DMS153 treated with DMSO at 0.1 percent for 48 hours (cell line): ENCODE data around the gene HMG20B.
"Not testable (repeated sequence)": the region's sequence is repeated elsewhere in the genome, so short reads cannot be mapped to it uniquely, and the experiment has no call there.

ENCODE experiments used
- DNase-seq: peaks from one replicate; lab custom pipeline; 2025; ENCODE audit not compliant: unreplicated experiment; lab: John Stamatoyannopoulos, UW

Gene HMG20B

DNA sequence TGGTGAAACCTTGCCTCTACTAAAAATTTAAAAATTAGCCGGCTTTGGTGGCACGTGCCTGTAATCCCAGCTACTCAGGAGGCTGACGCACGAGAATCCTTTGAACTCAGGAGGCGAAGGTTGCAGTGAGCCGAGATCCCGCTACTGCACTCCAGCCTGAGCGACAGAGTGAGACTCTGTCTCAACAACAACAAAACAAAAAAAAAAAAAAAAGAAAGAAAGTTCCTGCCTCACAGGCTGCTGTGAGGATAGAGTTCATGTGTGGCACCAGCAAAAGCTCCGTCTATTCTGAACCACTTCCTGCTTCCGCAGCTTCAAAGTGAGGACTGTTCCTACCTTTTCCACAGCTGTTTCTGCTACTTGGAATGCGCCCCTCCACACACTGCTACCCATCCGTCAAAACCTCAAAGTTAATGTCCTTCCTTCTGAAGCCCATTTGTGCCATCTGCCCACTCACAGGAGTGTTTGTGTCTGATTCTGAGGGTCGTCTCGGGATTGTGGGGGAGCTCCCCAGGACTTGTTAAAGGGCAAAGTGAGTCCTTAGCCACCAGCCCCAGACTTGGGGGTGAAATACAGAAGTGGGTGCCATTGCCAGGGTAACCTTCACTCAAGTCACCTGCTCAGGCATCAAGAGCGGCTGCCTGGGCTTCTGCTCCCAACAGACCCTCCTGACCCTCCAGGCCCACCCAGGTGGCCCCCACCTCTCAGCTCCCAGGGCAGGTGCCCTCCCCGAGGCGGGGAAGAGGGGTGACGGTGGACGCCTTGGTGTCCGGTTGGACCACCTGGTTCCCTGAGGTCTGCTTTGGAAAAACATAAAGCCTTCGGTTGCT is 18.3 kb upstream of the HMG20B start:
- no peak for DNase-seq

DNA sequence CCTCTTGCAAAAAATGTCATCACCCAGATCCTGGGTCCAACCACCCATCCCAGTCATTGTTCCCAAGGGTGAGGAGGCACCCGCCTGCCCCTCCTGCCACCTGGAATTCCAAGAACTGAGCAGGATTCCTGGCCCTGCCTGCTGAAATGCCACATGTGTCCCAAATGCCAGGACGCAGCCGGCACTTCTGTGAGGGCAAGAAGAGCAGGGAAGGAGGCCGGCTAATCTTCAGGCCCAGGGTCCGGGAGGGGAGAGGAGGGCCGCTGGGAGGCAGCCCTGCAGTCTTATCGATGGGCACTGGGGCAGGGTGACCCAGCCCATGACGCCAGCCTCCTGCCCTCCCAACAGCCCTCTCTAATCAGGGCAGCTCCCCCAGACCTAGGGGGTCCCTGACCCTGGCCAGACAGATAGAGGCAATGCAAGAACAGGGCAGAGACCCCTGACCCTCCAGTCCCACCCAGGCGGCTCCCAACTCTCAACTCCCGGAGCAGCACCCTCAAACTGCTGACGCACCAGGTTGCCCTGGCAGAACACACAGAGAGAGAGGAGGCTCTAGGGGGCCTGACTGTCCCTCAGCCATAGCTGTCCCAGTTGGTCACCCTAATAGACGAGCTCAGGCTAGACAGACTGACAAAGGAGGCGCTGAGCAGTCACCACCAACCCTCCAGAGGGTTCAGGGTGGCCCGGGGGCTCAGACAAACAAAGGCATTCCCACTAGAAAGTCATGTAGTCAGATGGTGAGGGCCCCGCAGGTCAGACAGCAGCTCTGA is 16.9 kb upstream of the HMG20B start:
- no peak for DNase-seq

DNA sequence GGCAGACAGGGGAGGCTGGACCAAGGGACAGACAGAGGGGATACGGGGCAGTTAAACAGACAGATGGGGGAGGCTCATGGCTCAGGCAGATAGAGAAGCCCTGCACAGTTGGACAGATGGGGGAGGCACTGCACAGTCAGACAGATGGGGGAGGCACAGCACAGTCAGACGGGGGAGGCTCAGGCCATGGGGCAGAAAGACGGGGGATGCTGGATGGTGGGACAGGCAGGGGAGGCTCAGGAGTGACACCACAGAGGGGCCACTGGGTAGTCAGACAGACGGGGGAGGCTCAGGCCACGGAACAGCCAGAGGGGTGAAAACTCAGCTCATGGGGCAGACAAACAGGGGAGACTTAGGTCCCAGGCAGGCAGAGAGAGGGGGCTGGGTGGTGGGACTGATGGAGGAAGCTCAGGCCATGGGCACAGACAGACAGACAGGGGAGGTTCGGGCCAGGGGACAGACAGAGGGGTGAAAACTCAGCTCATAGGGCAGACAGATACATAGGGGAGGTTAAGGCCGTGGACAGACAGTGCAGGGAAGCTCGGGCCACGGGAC is 16.2 kb upstream of the HMG20B start:
- DNase-seq, result no peak

DNA sequence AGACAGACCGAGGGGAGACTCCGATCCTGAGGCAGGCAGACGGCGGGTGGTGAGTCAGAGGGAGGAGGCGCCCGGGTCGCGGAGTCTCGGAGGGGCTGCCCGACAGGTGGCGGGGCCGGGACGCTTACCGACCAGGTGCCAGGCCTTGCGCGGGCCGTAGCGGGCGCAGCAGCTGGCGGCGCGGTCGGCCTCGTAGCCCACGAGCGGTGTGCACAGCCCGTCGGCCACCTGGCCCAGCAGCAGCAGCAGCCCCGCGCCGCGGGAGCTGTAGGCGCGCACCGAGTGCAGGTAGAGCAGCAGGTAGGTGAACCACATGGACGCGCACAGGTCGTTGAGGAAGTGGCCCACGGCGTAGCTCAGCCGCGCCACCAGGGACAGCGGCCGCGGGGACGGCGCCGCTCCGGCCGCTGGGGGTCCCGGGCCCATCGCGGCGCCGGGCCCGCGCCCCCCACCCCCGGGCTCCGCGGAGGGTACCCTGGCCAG is 15.7 kb upstream of the HMG20B start:
- DNase-seq, result no peak

DNA sequence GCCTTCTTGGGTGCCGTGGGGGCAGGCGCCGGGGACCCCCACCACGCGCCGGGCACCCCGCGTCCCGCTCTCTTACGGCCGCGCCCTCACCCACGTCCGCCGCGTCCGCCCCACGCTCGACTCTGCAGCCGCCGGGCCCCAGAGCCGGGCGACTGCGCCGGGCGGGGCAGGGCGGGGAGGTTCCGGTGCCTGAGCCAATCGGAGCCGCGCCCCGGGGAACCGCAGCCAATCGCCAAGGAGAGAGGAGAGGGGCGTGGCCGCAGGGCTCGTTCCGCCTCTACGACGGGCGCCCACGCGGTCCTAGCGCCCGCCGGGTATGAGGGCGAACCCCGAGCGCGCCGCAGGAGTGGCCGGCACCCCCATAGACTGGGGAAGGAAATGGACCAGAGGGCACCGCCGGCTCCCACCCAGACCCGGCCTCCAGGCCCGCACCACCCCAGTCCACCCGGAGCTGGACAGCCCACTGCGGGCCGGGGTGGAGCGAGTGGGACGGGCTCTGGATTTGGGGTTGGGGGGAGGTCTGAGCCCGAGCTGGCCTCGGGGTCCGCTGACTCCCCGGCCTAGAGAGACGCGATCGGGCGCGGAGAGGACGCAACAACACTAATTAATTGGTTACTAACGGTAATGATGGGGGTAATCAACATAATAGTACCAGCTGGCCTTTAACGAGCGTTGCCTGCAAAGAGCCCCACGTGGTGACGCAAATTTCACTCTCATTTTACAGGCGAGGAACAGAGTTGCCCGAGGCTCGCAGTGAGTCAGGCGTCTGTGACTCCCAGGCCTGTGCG is 15.1 kb upstream of the HMG20B start, which contains the start of gene MFSD12:
MFSD12 (minus strand) TSS at position 126 of the 788 bp plus-strand sequence. CDS start 183 bp downstream, outside the sequence.
- peak; percentile 66 for DNase-seq

DNA sequence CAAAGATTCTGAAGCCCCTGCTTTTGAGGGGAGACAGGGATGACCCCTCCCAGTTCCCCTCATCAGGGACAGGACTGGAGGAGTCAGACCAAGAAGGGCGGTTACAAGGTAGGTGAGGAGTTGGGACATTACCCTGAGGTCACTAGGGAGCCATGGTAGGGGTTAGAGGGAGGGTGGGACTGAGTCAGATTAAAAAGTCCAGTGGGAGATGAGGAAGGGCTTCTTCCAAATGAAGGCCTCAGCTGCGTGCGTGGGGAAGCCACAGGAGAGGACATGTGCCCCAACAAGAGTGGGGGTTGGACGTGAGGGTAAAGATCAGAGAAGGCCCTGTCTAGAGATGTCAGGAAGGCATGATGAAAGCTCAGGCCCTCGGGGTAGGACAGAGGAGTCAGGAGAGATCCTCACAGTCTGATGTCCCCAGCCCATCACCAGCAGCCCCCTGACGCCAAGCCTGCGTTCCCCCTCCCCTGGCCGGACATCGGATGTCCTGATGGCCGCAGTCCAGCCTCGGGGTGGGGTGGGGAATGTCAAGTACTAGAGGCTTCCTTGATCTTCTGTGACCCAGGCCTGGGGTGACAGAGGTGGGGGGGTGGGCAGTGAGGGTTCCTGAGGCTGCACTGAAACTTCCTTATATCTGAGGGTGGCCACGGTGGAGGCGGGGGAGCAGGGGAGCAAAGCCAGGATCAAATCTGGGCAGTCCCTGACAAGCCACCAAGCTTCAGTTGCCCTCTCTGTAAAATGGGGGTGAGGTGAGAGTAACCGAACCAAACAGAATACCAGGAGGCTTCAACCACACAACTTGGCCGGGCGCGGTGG is 8.8 kb upstream of the HMG20B start:
- DNase-seq, result no peak

DNA sequence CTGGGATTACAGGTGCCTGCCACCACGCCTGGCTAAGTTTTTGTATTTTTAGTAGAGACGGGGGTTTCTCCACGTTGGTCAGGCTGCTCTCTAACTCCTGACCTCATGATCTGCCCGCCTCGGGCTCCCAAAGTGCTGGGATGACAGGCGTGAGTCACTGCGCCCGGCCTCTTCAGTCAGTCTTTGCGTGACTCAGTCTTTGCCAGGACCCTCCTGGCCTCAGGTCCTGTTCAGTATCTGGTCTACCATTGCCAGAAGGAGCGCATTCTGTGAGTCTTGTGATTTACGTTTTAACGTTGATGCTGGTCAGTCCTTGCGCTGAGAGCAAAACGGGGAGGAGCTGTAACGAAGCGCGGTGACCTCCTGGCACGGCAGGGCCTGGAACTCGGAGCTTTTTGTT is 7.6 kb upstream of the HMG20B start:
- DNase-seq, result no peak

DNA sequence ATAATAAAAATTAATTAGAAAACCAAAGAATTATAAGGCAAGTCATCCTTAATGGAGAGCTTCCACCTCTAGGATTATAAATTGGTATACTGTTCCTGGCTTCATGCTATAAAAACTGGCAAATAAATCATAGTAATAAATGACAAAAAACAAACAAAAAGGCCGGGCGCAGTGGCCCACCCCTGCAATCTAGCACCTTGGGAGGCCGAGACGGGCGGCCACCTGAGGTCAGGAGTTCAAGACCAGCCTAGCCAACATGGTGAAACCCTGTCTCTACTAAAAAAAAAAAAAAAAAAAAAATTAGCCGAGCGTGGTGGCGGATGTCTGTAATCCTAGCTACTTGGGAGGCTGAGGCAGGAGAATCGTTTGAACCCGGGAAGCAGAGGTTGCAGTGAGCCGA is 2.7 kb upstream of the HMG20B start:
- DNase-seq, result not testable (repeated sequence)

DNA sequence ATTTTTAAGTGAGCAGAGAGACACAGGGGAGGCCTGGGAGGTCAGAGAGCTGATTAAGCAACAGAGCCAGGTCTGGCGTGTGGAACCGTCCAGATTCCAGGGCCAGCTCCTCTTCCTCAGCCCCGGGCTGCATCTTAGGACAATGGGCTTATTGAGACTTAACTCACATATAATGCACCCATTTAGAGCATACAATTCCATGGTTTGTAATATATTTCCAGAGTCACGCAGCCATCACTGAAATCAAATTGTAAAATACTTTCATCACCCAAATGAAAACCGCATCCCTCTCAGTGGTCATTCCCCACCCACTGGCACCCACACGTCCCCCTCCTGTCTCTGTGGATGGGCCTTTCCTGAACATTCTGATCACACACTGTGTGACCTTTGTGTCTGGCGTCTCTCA is 2.1 kb upstream of the HMG20B start:
- no peak for DNase-seq

DNA sequence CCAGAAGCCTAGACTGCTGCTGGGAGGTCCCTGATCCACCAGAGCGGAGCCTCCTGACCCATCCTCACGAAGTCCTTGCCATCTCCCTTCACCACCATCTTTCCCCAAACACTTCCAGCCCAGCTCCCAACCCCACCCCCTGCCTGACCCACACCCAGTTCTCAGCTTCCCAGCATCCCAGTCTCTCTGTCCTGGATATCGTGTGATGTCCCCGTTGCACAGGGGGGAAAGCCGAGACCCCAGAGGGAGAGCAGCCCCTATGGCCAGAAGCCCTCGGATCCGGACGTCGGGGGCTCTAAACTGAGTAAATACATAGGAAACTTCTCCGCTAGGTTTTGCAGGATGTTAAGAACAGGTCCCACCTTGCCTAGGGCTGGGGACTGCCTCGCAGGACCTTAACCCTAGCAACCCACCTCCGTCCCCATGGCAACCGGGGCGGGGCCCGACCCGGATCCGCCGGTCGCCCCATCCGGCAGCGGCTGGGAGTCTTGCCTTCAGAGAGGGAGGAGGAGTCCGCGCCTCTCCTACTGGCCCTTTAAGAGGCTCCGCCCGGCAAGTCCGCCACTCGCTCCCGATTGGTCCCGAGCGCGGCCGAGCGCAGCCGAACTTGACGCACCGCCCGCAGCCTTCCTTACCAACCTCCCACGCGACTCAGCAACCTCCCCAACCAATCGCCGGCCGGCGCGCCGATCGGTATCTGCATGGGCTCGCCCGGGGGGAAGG is 451 bp upstream of the HMG20B start:
- DNase-seq, result peak; percentile 98

DNA sequence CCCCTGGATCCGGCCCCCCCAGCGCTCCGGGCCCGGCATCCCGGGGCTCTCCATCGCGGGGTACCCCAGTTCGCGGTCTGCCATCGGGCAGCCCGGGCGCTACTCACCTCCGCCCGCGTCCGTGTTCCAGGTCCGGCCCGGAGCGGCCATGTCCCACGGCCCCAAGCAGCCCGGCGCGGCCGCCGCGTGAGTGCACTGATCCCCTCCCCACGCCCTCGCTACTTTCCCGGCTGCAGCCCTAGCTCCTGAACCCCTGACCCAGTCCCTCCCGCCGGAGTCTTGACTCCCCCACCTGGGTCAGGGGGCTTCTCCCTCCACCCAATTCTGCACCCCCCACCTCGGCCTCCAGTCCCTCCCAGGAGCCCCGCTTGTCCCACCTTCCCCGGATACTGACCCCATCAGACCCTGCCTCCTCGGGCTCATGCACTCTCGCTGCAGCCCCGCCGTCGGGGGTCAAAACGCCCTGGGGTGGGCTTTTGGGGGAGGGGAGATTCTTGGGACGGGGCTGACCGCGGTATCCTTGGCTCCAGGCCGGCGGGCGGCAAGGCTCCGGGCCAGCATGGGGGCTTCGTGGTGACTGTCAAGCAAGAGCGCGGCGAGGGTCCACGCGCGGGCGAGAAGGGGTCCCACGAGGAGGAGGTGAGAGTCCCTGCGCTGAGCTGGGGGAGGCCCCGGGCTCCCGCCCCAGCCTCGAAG is 566 bp downstream of the HMG20B start:
- DNase-seq, result no peak

DNA sequence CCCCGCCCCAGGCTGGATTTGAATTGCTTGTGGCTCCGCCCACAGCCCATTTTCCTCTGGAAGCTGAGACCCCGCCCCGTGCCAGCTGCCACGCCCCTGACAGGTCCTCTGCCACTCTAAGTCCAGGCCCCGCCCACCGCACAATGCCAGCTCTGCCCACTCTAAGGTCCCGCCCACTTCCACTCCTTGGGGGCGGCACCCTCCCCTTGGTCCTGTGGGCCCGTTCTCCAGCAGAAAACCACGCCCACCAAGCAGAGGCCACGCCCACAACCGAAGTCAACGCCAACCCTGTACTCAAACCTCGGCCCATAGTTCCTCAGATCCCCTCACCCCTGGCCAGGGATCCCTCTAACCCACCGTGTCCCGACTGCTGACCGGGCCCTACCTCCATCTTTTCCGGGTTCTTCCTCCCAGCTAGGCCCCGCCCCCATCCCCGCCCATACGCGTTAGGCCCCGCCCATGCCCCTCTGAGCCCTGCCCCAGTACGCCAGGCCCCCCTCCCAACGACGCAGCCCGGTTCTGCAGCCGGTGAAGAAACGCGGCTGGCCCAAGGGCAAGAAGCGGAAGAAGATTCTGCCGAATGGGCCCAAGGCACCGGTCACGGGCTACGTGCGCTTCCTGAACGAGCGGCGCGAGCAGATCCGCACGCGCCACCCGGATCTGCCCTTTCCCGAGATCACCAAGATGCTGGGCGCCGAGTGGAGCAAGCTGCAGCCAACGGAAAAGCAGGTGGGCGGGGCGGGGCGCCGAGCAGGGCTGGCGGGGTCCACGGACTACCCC is 1.3 kb downstream of the HMG20B start:
- DNase-seq, result peak; percentile 74

DNA sequence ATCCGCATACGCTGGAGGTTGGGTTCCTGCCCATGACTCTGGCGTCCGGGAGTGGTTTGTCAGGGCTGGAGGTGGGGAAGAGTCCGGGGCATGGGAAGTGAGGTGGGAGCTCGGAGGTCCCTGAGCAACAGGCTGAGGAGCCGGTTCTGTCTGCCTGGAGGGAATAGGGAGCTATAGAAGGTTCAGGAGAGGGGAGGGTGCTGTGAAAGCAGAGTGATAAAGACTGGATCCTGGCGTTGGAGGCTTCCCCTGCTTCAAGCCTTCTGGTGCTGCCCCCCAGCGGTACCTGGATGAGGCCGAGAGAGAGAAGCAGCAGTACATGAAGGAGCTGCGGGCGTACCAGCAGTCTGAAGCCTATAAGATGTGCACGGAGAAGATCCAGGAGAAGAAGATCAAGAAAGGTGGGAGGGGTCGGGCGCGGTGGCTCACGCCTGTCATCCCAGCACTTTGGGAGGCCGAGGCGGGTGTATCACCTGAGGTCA is 2.6 kb downstream of the HMG20B start:
- no peak for DNase-seq

DNA sequence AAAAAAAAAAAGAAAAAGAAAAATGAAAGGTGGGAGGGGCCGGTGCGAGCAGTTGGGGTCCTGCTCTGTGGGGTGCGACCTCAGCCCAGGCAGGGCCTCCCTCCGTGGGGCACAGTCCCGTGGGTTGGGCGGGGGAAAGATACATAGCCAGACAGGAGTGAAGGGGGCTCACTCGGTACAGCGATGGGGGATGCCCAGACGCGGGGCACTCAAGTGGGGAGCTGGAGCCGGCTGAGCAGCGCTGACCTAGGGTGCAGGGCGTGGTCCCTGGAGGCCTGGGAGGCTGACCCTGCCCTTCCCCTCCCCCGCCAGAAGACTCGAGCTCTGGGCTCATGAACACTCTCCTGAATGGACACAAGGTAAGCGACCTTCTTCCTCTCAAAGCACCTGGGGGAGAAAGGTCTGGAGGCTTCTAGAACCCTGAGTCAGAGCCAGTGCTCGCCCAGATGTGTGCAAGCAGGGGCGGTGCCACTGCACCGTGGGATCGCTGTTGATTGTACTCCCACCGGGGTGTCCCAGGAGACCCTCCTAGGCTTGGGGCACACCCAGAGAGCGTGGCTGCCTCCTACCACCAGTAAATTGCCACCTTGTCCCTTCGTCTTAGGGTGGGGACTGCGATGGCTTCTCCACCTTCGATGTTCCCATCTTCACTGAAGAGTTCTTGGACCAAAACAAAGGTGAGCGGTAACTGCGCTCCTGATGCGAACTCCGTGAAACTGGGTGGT is 3.4 kb downstream of the HMG20B start:
- DNase-seq, result no peak

DNA sequence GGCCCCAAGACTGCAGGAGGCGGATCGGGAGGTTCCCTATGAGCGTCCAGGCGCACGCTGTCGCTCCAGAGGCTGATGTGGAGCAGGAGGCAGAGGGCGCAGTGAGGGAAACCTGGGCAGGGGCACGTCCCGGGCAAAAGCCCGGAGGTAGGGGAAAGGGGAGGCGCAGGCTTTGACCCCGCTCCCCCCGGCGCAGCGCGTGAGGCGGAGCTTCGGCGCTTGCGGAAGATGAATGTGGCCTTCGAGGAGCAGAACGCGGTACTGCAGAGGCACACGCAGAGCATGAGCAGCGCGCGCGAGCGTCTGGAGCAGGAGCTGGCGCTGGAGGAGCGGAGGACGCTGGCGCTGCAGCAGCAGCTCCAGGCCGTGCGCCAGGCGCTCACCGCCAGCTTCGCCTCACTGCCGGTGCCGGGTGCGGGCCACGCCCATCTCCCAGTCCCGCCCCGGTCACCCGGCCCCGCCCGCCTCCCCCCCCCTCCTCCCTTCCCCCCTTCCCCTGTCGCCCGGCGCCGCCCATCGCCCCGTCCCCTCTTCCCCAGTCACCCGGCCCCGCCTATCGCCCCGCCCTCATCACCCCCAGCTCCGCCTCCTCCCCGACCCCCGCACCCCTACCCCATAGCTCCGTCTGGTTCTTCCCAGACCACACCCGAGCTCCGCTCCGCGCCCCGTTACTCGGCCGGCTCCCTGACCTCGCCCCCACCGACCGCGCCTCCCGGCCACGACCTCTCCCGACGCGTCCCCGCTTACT is 4.1 kb downstream of the HMG20B start:
- no peak for DNase-seq

DNA sequence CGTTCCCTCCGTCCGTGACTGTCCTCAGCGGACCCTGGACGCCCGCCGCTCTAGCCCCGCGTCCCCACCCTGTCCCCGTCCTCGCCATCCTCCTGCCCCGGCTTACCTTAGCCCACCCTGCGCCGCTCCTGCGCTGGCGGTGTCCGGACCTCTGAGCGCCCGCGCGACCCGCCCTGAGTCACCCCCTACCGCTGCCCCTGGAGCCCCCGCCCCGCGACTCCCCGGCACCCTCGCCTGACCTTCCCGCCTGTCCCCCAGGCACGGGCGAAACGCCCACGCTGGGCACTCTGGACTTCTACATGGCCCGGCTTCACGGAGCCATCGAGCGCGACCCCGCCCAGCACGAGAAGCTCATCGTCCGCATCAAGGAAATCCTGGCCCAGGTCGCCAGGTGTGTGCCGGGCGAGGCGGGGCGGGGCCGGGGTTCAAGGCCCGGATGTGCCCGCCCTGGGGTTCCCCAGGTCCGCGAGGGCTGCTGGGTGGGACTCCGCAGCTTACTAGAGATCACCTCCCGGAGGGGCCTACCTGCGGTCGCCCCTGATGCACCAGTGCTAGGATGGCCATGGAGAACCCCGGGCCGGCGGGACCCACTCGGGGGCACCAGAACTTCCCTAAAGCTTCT is 5.1 kb downstream of the HMG20B start:
- DNase-seq, result no peak
